HG03097 (cell line): ENCODE measurements around the gene RASD1.

Experiments
- ATAC-seq: cut with Tn5 transposase; IDR thresholded peaks from one replicate; pipeline ENCODE4 v1.9.1; 2021; ENCODE audit not compliant: unreplicated experiment, low FRiP score

RASD1 gene

DNA sequence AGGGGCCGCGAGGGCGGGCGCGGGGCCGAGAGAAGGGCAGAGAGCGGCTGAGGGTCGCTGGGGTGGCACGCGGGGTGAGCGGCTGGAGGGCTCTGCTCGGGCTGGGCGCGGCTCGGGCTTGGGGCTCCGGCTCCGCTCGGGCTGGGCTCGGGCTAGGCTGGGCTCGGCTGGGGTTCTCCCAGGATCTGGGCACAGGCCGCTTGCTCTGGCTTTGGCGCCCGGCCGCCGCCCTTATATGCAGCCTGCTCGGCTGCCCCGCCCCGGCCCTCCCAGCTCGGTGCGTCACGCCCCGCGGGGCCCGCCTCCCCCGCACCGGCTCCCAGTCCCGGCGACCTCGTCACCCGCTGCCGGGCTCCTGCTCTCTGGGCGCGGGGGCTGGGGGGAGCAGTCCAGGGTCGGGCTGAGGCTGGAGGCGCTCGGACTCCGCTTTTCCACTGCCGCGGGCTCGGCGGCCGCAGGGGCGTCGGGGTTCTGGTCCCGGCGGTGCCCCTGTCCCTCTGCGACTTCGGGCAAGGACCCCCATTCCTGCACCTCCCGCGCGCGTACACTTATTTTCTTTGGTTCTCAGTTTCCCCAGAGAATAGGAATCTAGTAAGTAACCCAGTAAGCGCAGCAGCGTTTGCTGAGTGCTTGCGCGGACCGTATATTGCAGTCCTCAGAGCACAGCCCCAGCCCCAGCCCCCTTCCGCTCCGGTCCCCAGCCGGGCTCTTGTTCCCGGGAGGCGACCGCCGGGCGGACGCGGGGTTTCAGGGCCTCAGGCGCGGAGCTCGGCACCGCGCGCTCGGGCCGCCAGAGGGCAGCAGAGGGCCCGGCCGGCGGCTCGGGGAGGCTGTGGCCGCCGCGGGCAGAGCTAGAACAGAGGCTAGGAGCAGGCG, at the start of gene RASD1:
Gene RASD1, minus strand, starts transcription at position 207 of the 876 bp plus-strand sequence. CDS start 214 bp downstream, outside the sequence.
- ATAC-seq, result peak; percentile 70

GRCh38 chr17:17545984-17546383, 49.8 kb upstream of the RASD1 start:
- no peak for ATAC-seq

GRCh38 chr17:17545031-17545820, 49.0 kb upstream of the RASD1 start:
- ATAC-seq, result no peak

- no peak for ATAC-seq
Measured at GRCh38 chr17:17542906-17543635, 46.9 kb upstream of the RASD1 start.

GRCh38 chr17:17541640-17542001, 45.4 kb upstream of the RASD1 start:
- ATAC-seq, result no peak

- ATAC-seq, result no peak
Measured at GRCh38 chr17:17540935-17541639, 44.9 kb upstream of the RASD1 start.

GRCh38 chr17:17540278-17540906, 44.2 kb upstream of the RASD1 start:
- ATAC-seq, result no peak

GRCh38 chr17:17539591-17539990, 43.4 kb upstream of the RASD1 start:
- no peak for ATAC-seq

DNA sequence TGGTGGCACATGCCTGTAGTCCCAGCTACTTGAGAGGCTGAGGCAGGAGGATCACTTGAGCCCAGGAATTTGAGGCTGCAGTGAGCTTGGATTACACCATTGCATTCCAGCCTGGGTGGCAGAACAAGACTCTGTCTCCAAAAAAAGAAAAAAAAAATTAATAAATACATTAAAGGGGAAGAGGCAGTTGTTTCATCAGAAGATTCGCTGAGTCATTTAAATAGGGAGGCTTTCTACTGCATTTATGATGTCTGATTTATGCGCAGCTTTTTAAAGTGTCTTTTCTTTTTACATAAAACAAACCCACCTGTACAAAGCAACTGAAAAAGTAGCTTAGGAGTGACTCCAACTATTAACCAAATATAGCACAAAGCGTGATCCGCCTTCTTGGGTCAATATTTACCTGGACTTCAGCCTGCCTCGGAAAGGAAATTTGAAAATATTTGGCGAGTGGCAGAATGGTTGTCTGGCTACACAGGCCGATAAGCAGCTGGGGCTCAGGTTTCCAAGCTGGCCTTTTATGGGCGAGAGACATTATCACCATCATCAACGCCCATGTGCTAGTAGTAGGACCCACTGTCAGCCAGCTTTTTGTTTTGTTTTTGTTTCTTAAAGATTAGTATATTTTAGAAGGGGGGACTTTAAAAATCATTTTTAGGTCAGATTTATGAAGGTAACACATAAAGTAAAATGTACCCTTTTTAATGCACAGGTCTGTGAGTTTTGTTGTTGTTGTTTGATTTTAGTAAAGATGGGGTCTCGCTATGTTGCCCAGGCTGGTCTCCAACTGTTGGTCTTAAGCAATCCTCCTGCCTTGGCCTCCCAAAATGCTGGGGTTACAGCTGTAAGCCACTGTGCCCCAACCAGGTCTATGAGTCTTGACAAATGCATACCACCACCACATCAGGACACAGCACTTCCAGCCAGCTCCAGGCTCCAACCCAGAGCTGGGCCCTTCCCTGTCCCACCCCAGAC, 42.5 kb upstream of the RASD1 start:
- no peak for ATAC-seq

GRCh38 chr17:17537311-17538099, 41.3 kb upstream of the RASD1 start:
- no peak for ATAC-seq

GRCh38 chr17:17536702-17537101, 40.5 kb upstream of the RASD1 start:
- ATAC-seq, result no peak

DNA sequence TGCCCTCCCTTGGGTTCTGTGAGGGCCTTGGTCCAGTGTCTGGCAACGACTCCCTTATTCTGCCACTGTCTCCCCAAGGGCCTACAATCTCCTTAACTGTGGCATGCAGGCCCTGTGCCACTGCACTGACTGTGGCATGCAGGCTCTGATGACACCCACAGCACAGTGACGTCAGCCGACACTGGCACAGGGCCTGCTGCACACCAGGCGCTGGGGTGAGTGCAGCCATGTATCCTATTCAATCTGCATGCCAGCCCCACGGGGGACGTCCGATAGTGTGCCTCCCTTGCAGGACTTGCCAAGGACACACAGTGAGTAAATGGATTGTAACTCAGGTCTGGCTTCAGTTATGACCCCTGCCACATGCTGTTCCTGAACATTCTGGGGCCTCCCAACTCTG, 39.8 kb upstream of the RASD1 start:
- ATAC-seq, result no peak

DNA sequence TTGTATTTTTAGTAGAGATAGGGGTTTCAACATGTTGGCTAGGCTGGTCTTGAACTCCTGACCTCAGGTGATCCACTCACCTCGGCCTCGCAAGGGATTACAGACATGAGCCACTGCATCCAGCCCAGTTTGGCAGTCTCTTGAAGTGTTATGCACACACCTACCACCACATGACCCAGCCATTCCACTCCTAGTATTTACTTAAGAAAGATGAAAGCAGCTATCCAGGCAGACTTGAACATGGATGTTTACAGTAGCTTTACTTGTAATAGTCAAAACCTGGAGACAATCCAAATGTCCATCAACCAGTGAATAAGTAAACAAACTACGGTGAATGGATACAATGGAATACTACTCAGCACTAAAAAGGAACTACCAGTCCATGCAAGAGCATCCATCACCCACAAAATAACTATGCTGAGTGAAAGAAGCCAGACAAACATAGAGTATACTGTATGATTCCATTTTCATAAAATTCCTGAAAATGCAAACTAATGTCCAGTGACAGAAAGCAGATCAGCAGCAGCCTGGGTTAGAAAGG, 37.8 kb upstream of the RASD1 start:
- no peak for ATAC-seq

DNA sequence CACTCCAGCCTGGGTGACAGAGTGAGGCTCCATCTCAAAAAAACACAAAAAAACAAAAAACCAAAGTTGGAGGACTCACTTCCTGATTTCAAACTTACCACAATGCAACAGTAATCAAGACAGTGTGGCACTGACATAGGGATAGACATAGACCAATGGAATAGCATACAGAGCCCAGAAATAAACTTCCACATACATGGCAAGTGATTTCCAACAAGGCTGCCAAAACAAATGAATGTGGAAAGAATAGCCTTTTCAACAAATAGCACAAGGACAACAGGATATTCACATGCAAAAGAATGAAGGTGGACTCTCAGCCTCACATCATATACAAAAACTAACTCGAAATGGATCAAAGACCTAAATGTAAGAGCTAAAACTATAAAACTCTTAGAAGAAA, 36.8 kb upstream of the RASD1 start:
- ATAC-seq, result no peak

DNA sequence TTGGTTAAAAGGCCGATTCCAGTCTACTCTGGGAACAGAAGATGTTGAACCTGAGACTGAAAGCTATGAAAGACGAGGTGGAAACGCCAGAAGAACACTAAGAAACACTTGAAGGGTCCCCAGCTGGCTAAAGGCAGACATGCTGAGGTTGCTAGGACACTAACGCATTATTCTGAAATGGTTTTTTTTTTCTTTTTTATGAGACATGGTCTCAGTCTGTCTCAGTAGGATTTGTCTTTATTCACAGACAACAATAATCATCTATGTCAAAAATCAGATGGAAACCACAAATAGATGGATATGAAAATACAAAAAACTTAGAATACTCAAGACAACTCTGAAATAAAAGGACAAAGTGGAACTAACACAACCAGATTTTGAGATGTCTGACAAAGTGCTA, 35.0 kb upstream of the RASD1 start:
- no peak for ATAC-seq

- no peak for ATAC-seq
Measured at GRCh38 chr17:17528696-17529652, 32.8 kb upstream of the RASD1 start.
